T-helper 22 cell (primary cell): Measurements from ENCODE around the gene RPUSD2.

Experiments
- DNase-seq: peaks from one replicate; pipeline ENCODE4 v3.0.0-alpha.2; 2020; ENCODE audit warnings: low read depth

Gene RPUSD2, protein sequence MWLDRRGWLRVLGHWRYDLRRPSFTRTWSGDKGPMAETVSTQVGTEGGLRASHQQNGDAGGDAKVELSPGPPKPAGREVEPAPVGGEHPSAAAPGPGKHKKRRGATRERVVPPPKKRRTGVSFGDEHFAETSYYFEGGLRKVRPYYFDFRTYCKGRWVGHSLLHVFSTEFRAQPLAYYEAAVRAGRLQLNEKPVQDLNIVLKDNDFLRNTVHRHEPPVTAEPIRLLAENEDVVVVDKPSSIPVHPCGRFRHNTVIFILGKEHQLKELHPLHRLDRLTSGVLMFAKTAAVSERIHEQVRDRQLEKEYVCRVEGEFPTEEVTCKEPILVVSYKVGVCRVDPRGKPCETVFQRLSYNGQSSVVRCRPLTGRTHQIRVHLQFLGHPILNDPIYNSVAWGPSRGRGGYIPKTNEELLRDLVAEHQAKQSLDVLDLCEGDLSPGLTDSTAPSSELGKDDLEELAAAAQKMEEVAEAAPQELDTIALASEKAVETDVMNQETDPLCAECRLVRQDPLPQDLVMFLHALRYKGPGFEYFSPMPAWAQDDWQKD

DNA sequence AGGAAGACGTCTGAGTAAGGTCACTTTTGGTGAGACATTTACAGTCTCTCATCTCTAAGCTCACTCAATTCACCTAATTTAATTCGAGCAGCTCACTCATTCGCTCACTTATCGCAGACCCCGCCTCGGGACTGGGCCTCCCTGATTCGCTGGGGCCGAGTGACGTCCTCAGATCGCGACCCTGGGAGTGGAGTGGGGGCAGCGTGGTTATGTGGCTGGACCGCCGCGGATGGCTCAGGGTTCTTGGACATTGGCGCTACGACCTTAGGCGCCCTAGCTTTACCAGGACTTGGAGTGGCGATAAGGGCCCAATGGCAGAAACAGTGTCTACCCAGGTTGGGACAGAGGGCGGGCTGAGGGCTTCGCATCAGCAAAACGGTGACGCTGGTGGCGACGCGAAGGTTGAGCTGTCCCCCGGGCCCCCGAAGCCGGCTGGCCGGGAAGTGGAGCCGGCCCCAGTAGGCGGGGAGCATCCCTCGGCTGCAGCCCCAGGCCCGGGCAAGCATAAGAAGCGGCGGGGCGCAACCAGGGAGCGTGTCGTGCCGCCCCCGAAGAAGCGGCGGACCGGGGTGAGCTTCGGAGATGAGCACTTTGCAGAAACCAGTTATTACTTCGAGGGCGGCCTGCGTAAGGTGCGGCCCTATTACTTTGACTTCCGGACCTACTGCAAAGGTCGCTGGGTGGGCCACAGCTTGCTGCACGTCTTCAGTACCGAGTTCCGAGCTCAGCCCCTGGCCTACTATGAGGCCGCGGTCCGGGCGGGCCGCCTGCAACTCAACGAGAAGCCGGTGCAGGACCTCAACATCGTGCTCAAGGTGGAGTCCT, at the start of gene RPUSD2:
Gene RPUSD2, plus strand, starts transcription at position 171 of the 825 bp plus-strand sequence. Its CDS starts 39 bp downstream, at position 210.
- peak; percentile 87 for DNase-seq

DNA sequence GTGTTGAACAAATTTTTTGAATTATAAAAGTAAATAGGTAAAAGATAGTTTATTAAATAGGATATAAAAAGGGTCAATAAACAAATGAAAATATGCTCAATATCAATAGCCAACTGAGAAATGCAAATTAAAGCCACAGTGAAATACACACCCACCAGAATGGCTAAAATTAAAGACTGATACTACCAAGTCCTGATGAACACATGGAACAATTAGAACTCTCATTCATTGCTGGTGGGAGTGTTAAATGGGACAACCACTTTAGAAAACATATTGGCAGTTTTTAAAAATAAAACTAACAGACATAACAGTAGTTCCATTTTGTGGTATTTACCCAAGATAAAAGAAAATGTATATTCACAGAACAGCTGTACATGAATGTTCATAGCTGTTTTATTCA, 45.5 kb upstream of the RPUSD2 start:
- DNase-seq, result no peak

DNA sequence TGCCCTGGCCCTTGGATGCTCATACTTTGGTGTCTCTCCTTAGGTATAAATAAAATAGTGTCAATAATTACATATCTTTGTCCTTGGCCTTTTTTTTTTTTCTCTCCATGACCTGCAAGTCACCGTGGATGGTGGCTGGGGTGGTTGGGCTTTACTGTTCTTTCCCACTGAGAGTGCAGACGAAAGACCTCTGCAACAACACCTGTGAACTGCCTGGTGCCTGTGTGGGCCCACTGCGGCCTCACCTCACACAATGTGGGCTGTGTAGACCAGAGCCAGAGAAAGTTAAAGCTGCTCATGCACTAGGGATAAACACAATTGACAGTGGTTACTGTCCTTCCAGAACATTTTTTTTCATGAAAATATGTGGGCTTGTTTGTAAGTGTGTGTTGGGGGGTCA, 43.2 kb upstream of the RPUSD2 start:
- no peak for DNase-seq

DNA sequence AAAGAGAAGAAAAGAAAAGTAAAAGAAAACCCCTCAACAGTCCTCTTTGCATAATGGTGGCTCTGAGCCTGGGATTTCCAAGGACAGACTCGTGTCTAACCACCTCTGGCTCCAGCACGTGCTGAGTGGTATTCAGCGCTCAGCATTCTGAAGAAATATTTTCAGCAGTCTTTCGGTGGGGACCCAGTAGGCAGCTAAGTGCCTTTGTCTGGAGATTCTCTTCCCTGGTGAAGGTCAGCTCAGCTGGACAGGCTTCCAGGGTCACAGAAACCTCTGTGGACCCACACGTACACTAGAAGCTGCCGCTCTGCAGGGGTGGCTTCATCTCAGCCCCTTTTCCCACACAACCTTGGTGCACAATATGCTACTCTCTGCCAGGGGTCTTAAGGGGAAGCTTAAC, 40.3 kb upstream of the RPUSD2 start:
- DNase-seq, result no peak

DNA sequence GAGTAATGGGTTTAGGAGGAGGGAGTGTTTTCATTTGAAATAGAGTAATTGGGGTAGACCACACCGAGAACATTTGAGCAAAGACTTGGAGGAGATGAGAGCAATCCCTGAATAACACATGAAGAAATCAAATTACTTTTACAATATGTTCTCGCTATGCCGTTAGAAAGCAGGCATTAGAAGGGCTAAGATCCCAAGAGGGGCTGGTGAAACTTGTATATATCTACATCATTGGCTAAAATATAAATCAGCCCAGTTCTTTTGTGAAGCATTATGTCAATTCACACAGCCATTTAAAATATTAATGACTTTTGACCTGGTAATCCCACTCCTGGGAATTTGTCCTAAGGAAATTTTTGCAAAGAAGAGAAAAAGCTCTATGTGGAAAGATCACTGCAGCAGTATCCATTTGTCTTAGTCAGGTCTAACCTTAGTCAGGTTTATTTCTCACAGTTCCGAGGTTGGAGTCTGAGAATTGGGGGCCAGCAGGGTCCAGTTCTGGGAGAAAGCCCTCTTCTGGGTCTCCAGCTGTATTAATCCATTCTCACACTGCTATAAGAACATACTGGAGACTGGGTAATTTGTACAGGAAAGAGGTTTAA, 35.2 kb upstream of the RPUSD2 start:
- DNase-seq, result no peak

DNA sequence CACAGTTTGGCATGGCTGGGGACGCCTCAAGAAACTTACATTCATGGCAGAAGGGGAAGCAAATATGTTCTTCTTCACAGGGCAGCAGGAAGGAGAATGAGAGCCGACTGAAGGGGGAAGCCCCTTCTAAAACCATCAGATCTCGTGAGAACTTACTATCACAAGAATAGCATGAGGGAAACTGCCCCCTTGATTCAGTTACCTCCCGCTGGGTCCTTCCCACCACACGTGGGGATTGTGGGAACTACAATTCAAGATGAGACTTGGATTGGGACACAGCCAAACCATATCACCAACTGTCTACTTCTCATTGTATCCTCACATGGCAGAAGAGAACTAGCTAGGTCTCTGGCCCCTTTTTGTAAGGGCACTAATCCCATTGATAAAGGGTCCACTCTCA, 34.7 kb upstream of the RPUSD2 start:
- no peak for DNase-seq

DNA sequence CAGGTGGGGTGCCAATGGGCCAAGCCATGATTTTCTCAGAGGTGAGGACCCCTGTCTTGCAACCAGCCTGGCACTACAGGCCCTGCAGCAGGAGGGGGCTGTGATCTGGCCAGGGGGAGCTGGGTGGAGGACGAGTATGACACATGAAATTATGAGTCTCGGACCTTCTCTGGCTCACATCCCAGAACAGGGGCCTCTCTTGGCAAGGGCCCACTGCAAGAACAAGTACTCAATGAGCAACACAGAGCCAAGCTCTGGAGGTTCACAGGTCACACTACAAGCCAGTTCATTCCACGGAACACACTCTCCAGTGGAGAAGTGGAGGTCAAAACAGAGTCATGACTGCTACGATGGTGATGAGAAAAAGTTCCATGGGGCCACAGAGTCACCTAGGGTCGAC, 32.6 kb upstream of the RPUSD2 start:
- DNase-seq, result no peak

DNA sequence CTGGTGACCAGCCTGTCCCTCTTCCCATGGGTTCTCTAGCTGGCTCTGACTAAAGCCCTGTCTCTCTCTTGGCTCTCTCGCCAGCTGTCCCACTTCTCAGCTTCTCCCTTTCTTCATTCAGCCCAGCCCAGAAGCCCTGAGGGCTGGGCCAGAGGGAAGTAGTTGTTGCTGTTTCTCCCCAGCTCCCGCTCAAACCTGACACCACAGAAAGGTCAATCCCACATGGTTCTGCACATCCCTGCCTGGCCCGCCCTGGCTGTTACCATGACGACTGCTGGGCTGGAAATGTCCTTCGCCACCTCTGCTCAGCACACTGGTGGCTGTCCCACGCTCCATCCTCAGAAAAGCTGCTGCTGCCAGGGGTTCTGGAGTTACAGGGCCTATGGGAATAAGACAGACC, 30.1 kb upstream of the RPUSD2 start:
- DNase-seq, result no peak

DNA sequence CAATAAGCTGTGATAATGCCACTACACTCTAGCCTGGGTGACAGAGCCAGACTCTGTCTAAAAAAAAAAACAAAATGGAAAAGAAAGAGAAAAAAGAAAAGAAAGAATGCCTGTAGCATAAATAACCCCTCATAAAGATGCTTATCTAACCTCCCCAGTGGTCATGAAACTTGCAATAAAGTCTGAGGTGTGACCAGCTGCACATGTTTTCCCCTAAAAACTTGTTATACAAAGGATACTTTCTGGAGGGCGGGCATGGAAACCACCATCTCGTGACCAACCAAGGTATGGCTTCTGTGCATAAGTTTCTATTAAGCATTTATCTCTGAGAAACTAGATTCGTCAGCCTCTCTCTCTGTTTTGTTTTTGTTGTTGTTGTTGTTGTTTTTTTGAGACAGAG, 26.0 kb upstream of the RPUSD2 start:
- DNase-seq, result no peak

DNA sequence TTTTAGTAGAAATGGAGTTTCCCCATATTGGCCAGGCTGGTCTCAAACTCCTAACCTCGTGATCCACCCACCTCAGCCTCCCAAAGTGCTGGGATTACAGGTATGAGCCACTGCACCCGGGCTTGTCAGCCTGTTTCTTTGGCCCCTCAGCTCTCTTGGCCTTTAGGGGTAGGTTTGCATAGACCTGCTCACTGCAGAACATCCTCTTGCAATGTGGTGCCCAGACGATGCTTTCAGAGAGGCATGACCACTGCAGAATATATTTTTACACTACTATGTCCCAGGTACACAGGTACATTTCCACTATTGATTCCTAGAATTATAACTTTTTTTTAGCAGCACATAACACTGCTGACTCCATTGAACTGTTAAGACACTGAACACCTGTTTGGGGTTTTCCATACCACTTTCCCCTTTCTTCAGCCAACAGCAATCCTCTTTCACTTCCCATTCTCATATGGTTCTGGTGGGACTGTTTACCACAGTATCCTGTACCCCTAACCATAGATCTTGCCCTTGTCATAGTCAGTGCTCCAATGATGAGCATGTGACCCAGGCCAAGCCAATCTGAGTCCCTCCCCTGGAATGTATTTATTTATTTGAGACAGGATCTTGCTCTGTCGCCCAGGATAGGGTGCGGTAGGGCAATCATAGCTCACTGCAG, 25.3 kb upstream of the RPUSD2 start:
- no peak for DNase-seq

DNA sequence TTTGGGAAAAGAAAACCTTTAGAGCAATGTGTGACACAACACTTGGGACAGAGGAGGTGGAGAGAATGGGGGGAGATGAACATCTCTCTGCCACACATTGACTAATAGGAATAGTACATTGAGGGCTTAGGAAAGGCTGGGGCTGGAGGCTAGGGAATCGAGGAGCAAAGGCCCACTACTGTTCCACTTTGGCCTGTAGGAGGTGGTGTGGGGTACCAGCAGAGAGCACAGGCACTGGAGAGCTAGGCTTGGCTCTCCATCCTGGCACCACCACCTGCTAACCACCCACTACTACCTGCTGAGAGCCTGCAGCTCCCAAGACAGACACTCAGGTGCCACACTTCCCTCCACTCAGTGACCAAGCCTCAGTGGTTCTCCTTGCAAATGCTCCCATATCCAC, 23.6 kb upstream of the RPUSD2 start:
- no peak for DNase-seq

DNA sequence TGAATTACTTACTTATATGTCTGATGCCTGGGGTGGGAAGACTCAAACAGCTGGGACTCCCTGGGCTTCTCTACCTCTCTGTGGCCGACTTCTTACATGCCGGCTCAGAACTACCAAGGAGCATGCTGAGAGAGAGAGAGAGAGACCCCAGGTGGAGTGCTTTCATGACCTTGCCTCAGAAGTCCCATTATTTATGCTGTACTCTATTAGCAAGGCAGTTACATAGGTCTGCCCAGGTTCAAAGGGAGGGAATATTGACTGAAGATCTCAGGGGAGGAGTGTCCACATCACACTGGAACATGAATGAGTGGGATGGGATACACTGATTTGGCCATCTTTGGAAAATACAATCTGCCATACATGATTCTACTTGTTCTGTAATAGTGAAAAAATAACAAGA, 20.5 kb upstream of the RPUSD2 start:
- no peak for DNase-seq

DNA sequence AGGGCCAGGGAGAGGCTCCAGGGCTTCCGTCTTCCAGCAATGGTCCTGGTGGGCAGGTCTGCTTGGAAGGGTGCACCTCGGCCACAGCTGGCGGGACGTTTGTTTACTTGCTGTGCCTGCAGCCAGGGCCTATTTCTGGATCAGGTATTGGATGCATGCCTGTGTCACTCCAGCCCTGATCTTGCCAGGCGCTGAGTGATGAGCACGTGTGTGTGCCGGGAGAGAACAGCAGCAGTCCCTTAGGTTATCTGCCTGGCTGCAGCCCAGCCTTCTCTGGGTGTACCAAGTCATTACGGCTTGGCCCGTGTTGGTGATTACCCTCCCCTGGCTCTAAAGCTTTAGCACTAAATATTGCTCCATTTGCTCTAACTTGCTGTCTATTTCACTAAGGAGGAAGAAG, 19.2 kb upstream of the RPUSD2 start:
- DNase-seq, result no peak

DNA sequence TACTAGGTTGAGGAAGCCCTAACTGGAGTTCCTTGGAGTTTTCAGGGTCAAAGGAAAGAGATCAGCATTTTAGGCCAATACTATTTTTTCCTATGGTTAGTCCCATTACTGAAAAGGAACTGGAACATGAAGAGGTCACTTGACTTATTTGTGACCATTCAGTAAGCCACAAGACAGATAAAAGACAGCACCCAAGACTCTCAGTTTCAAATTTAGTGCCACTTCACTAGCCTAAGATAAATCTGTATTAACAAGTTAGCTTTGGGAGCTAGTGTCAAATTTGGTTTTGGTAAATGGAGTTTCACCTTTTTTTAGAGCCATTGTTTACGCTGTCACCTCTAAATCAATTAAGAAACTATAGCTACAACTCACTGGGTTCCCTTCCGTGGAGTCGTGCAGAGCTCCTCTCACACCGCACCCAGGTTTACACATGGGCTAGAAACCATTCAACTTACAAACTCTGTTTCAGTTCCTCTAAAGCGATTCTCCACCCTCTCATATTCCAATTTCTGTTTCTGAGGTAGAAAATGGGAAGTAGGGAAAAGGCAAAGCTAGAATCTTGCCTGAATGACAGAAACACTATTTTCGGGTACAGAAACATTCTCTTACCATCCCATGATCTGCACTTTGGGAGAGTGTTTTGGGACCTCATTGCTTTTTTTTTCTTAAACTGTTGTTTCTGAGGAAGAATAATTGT, 18.6 kb upstream of the RPUSD2 start:
- no peak for DNase-seq

DNA sequence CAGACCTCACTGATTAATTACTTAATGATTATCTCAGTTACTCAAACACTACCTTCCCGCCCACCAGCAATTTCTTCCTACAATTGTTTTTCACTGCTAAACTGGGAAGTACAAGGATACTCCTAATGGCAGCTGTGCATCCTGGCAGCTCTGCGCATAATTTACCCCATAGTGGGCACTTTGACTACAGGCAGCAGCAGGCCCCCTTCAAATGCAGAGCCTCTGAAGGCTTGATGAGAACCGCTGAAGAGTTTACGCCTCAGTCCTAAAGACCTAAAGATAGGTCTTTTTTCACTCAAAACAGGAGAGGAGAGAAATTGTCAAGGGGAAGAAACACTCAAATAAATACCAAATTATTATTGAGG, 15.0 kb upstream of the RPUSD2 start:
- no peak for DNase-seq

DNA sequence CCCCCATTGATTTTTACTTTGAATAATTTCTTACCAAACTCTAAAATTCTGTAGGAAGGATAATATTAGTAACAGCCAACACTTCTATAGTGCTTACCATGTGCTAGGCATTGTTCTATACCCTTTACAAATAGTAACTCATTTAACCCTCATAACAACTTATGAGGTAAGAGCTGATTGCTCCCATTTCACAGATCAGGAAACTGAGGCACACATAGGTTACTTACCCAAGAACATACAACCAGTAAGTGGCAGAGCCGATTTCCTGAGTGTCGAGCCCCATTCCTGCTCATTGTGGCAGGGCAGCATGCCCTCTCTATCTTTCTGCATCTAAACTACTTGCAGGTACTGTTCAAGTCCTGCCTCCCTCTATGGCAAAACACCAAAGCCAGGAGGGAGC, 13.2 kb upstream of the RPUSD2 start:
- DNase-seq, result no peak

DNA sequence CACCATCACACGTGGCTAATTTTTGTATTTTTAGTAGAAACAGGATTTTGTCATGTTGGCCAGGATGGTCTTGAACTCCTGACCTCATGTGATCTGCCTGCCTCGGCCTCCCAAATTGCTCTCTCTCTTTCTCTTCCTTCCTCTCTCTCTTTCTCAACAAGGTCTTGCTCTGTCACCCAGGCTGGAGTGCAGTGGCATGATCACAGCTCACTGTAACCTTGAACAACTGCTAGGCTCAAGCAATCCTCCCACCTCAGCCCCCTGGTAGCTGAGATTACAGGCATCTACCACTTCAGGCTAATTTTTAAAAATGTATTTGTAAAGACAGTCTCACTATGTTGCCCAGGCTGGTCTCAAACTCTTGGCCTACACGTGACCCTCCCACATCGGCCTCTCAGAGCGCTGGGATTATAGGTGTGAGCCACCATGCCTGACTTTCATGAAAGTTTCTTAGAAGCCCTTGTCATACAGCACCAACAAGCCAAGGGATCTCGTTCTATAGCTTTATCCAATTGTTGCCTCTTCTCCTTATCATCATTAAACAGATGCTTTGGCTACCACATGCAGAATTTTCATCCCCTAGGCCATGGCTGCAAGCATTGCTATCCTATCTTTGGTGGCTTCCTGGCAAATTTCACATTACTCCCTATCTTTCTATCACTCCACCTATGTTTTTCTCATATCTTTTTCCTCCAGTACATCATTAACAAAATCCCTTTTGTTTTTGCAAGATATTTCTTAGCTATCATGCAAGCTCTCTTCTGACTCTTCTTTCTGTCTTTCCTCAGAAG, 10.0 kb upstream of the RPUSD2 start:
- no peak for DNase-seq

DNA sequence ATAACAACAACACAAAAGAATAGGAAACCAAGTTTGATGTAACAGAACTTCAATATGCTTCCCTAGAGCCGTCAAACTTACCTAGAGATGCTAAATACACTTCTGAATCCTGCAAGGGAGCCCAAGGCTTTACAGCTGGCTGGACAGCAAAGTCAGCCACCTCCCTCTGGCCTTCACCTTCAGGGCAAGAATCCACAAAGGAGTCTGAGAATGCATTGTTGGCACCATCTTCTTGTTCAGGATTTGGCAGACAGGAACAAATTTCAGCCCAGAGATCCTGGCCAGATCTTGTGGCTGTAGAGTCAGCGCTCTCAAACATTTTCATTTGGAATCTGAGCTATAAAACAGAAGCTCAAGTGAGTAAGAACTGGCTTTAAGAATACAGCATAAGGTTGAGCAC, 6.4 kb upstream of the RPUSD2 start:
- DNase-seq, result no peak

DNA sequence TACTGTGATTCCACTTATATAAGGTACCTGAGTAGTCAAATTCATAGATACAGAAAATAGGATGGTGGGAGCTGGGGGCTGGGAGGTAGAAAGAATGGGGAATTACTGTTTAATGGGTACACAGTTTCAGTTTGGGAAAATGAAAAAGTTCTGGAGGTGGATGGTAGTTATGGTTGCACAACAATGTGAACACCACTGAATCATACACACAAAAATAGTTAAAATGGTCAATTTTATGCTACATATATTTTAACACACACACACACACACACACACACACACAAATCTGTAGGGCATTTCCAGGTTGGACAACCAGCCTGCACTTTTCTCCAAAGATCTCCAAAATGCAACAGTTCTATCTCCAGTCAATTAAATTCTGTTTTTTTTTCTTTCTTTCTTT, 5.7 kb upstream of the RPUSD2 start:
- DNase-seq, result no peak

DNA sequence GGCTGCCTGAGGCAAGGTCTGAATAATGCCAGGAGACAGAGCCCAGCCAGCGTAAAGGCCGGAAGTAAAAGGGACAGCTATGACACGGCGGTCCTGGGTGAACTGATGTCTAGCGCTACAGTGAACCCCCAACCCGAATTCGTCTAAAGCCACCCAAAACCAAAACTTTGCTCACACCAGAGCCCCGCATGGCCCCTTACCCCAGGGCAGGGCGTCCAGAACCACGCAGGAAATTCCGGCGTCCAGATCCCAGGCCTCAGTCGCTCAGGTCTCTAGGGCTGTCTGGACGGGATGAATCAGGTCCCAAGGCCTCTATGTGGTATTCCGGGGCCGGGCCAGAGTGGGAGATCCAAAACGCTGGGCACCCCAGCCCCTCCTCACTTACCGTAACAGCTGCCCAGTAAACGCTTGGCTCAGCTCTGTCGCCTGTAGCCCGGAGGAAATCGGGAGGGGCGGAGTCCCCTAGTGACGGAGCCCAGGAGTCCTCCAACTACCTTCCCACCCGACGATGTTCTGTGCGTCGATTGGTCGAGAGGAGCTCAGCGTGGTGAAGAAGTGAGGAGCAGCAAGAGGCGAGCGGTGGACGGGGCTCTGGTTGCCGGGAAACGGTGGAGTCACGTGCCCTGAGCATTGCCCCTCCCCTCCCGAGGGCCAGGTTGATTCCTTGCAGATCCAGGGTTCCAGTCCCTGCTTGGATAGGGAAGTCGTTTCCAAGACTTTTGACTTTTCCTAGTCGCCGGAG, 4.3 kb upstream of the RPUSD2 start, which contains the start of gene CCDC32:
Gene CCDC32, minus strand, starts transcription at position 452 of the 742 bp plus-strand sequence. CDS start 2,027 bp downstream, outside the sequence.
- peak; percentile 95 for DNase-seq
